Lung (tissue), 12 donors: ENCODE measurements around the gene PRKAG1. TPM values are rescaled to one million over a fixed set of nuclear protein-coding genes. Genes with fewer than 3 reads are reported as not detected.

Experiments
- ATAC-seq: fragments of 200-7000 bp; cut with Tn5 transposase; one replicate; pipeline ENCODE4 v1.9.1; 2020; ENCODE audit warnings: moderate number of reproducible peaks; ENCODE audit not compliant: insufficient read depth, low FRiP score
- DNase-seq, 3 donors: peaks; one replicate each; pipeline ENCODE4 v3.0.0-alpha.2; 2013 to 2017
- H3K27ac ChIP-seq, 2 donors: one replicate each; pipeline ENCODE4 v1.5.1; 2013; ENCODE audit warnings: mild to moderate bottlenecking in 2 of 2, moderate library complexity in 2 of 2, control low read depth in 1 of 2, inconsistent platforms in 1 of 2, low read depth in 1 of 2, low read length in 1 of 2
- H3K27me3 ChIP-seq, 3 donors: one replicate each; pipeline ENCODE4 v1.5.1; 2013; ENCODE audit warnings: low read length in 2 of 3; ENCODE audit not compliant: control insufficient read depth in 3 of 3, insufficient read depth in 3 of 3
- H3K36me3 ChIP-seq, 4 donors: one replicate each; pipeline ENCODE4 v1.5.1; 2013; ENCODE audit warnings: low read length in 4 of 4, mild to moderate bottlenecking in 1 of 4, moderate library complexity in 1 of 4; ENCODE audit not compliant: control insufficient read depth in 4 of 4, insufficient read depth in 4 of 4
- H3K4me1 ChIP-seq, 5 donors: one replicate each; pipeline ENCODE4 v1.5.1; 2013; ENCODE audit warnings: low read length in 5 of 5, mild to moderate bottlenecking in 2 of 5, moderate library complexity in 1 of 5; ENCODE audit not compliant: control insufficient read depth in 5 of 5, insufficient read depth in 5 of 5
- H3K4me3 ChIP-seq: one replicate; pipeline ENCODE4 v1.5.1; 2013; ENCODE audit warnings: mild to moderate bottlenecking, control low read depth, moderate library complexity
- H3K9ac ChIP-seq, 2 donors: one replicate each; pipeline ENCODE4 v1.5.1; 2013; ENCODE audit warnings: low read length in 2 of 2, control low read depth in 1 of 2; ENCODE audit not compliant: insufficient read depth in 1 of 2
- H3K9me3 ChIP-seq, 4 donors: one replicate each; pipeline ENCODE4 v1.5.1; 2013; ENCODE audit warnings: low read length in 3 of 4, mild to moderate bottlenecking in 1 of 4, moderate library complexity in 1 of 4; ENCODE audit not compliant: control insufficient read depth in 4 of 4, insufficient read depth in 3 of 4
- CTCF ChIP-seq: IDR thresholded peaks from 2 replicates; pipeline ENCODE4 v1.5.1; 2012; ENCODE audit warnings: mild to moderate bottlenecking; ENCODE audit errors: control extremely low read depth, extremely low read depth
- WGBS, 2 donors: extraction: QIAGEN DNeasy Blood & Tissue Kit; methylation state at CpG; one replicate each; pipeline ENCODE4 v1.1.7; 2013; 5-methylcytosine and 5-hydroxymethylcytosine counted together
- polyA plus RNA-seq, 2 donors: library from polyadenylated mRNA; stranded (reverse); fragments of 200-250 nt; gene quantifications; one replicate each; pipeline ENCODE4 v1.2.1, GENCODE V29; 2013
- total RNA-seq, 2 donors: library from RNA; depleted of rRNA in 1 of 2; stranded (reverse); fragments of >200 nt in 1 of 2; gene quantifications; one replicate each; pipeline ENCODE4 v1.2.1, GENCODE V29; 2014 to 2021
- donor health status: control.
- donor health status: control.
- donor health status: Bipolar disorder and iron deficiency.
- donor health status: healthy.
- donor health status: DM: yes; HTN: yes; CAD: no.

Gene PRKAG1
- total and polyA plus RNA-seq, 4 donors, result 33.1 to 54.5 (median 49.6) TPM

- ATAC-seq, result peak; percentile 14
- Histone ChIP-seq H3K9me3 (no peaks in the 10 kb centered on the region), H3K36me3 (peaks cover 12 to 27% (median 21%) of the 10 kb centered on the region in 4 donors), H3K9ac (peak overlapping the region; percentile 89 to 98), H3K4me3 (peak overlapping the region; percentile 35), H3K27me3 (no peaks in the 10 kb centered on the region), H3K4me1 (peaks cover 0 to 14% (median 4%) of the 10 kb centered on the region in 5 donors), H3K27ac (peak overlapping the region; percentile 88 to 91)
- 1 to 5% methylated on average over 8 of the region's 8 CpGs for WGBS, 2 donors
- no peak for DNase-seq
- TF ChIP-seq CTCF, result no peak
Measured at GRCh38 chr12:49019120-49019430, 499 bp upstream of the PRKAG1 start.

GRCh38 chr12:49017891-49018260, 700 bp downstream of the PRKAG1 start:
- Histone ChIP-seq H3K36me3 (peaks cover 14 to 20% (median 19%) of the 10 kb centered on the region in 4 donors), H3K27me3 (no peaks in the 10 kb centered on the region), H3K9ac (peak overlapping the region; percentile 88 to 97), H3K4me1 (peaks cover 0 to 14% (median 4%) of the 10 kb centered on the region in 5 donors), H3K4me3 (peak overlapping the region; percentile 64), H3K9me3 (no peaks in the 10 kb centered on the region), H3K27ac (peak overlapping the region; percentile 91 to 94)
- 0 to 1% methylated on average over 8 of the region's 8 CpGs for WGBS, 2 donors
- ATAC-seq, result no peak
- peak in 2 of 3 donors; percentile 55 to 59 for DNase-seq
- TF ChIP-seq CTCF, result no peak

GRCh38 chr12:49015196-49015595, 3.4 kb downstream of the PRKAG1 start:
- no peak for ATAC-seq
- H3K9ac ChIP-seq, result no peak overlapping the region
- WGBS, 2 donors, result 86 to 98% methylated on average over 1 of the region's 1 CpG

More at GRCh38 chr12:49015196-49015595, 3.4 kb downstream of the PRKAG1 start:
- Histone ChIP-seq H3K4me3 (no peak overlapping the region), H3K9me3 (no peaks in the 10 kb centered on the region), H3K4me1 (peaks cover 0 to 14% (median 4%) of the 10 kb centered on the region in 5 donors), H3K27me3 (no peaks in the 10 kb centered on the region), H3K36me3 (peaks cover 9 to 14% (median 9%) of the 10 kb centered on the region in 4 donors), H3K27ac (no peak overlapping the region)
- DNase-seq, result no peak
- TF ChIP-seq CTCF, result no peak
